ENCODE results near the gene MAP7D3.
"Not testable (repeated sequence)": the region's sequence is repeated elsewhere in the genome, so short reads cannot be mapped to it uniquely, and the experiment has no call there.

MAP7D3 gene

GRCh38 chrX:136251041-136251991 lies at the start of gene MAP7D3:
MAP7D3 (minus strand) TSS chrX:136251400; CDS start chrX:136251358, 42 bp downstream.
- peak; percentile 47 for DNase-seq

GRCh38 chrX:136300721-136301120 lies 49.5 kb upstream of the MAP7D3 start, which contains the start of gene ADGRG4:
ADGRG4 (plus strand) TSS chrX:136300963; CDS start chrX:136308778, 7,815 bp downstream.
- DNase-seq: not testable (repeated sequence)

GRCh38 chrX:136295380-136295779 lies 44.2 kb upstream of the MAP7D3 start:
- no peak for DNase-seq

GRCh38 chrX:136292656-136293055 lies 41.5 kb upstream of the MAP7D3 start:
- no peak for DNase-seq

- no peak for DNase-seq
Observed at GRCh38 chrX:136291824-136292223, 40.6 kb upstream of the MAP7D3 start.

GRCh38 chrX:136286375-136286774 lies 35.2 kb upstream of the MAP7D3 start:
- not testable (repeated sequence) for DNase-seq

- DNase-seq: no peak
Observed at GRCh38 chrX:136275553-136275952, 24.4 kb upstream of the MAP7D3 start.

GRCh38 chrX:136273986-136274385 lies 22.8 kb upstream of the MAP7D3 start:
- DNase-seq: no peak

- DNase-seq: no peak
Observed at GRCh38 chrX:136272325-136272724, 21.1 kb upstream of the MAP7D3 start.

GRCh38 chrX:136271300-136271699 lies 20.1 kb upstream of the MAP7D3 start:
- DNase-seq: no peak

GRCh38 chrX:136269921-136270320 lies 18.7 kb upstream of the MAP7D3 start:
- no peak for DNase-seq

- no peak for DNase-seq
Observed at GRCh38 chrX:136268051-136269048, 17.1 kb upstream of the MAP7D3 start.

- DNase-seq: no peak
Observed at GRCh38 chrX:136266828-136267227, 15.6 kb upstream of the MAP7D3 start.

- DNase-seq: no peak
Observed at GRCh38 chrX:136262812-136263315, 11.7 kb upstream of the MAP7D3 start.

- DNase-seq: no peak
Observed at GRCh38 chrX:136262243-136262642, 11.0 kb upstream of the MAP7D3 start.

- no peak for DNase-seq
Observed at GRCh38 chrX:136261321-136261720, 10.1 kb upstream of the MAP7D3 start.

GRCh38 chrX:136260776-136261175 lies 9.6 kb upstream of the MAP7D3 start:
- DNase-seq: peak; percentile 96

GRCh38 chrX:136259543-136259942 lies 8.3 kb upstream of the MAP7D3 start:
- DNase-seq: peak; percentile 89

GRCh38 chrX:136258951-136259350 lies 7.8 kb upstream of the MAP7D3 start:
- DNase-seq: no peak

- no peak for DNase-seq
Observed at GRCh38 chrX:136256026-136256425, 4.8 kb upstream of the MAP7D3 start.

- no peak for DNase-seq
Observed at GRCh38 chrX:136255541-136255940, 4.3 kb upstream of the MAP7D3 start.

- DNase-seq: no peak
Observed at GRCh38 chrX:136250191-136251040, 784 bp downstream of the MAP7D3 start.

All from fibroblast of skin of right quadriceps (primary cell).